A549 (cell line): Measurements from ENCODE around the gene SLC35D3. TPM values are rescaled to one million over a fixed set of nuclear protein-coding genes. Genes with fewer than 3 reads are reported as not detected.

Experiments used
- ATAC-seq, 2 experiments: fragments of 200-7000 bp in 1 of 2; fragments of >200 bp in 1 of 2; cut with Nextera tagmentation in 1 of 2; cut with Tn5 transposase in 1 of 2; 3 replicates each; pipeline versions ENCODE4 v1.8.0 to v1.9.1; 2018 to 2020; ENCODE audit warnings: mild to moderate bottlenecking in 1 of 2, moderate library complexity in 1 of 2
- CTCF ChIA-PET: fragments of 300-600 bp; sonication (Branson Sonifier 250); formaldehyde crosslinking; extraction: SDS; loops from one replicate; lab custom pipeline; 2021; ENCODE audit warnings: antibody characterized with exemption, inconsistent platforms; lab: Yijun Ruan, JAX
- POLR2A ChIA-PET: fragments of 350-600 bp; formaldehyde crosslinking; extraction: SDS; loops from one replicate; lab custom pipeline; 2021; ENCODE audit warnings: antibody characterized with exemption, inconsistent platforms; lab: Yijun Ruan, JAX
- DNase-seq, 2 experiments: peaks; one replicate each; pipeline versions ENCODE4 v3.0.0 to v3.0.0-alpha.2; 2011 to 2016; ENCODE audit warnings: low read depth in 1 of 2, low spot score in 1 of 2
- FAIRE-seq: peaks from 2 replicates; lab custom pipeline; 2011; peaks lifted over from hg19 to GRCh38; lab: Jason Lieb, UNC
- H3K27ac ChIP-seq, 2 experiments: fragments of >200 bp; sonication (Bioruptor Twin); formaldehyde crosslinking; 3 replicates each; pipeline ENCODE4 v1.5.1; 2016 to 2017
- H3K4me1 ChIP-seq: fragments of >200 bp; sonication (Bioruptor Twin); formaldehyde crosslinking; 3 replicates; pipeline ENCODE4 v1.6.1; 2016
- H3K4me2 ChIP-seq: fragments of >200 bp; sonication (Bioruptor Twin); formaldehyde crosslinking; 3 replicates; pipeline ENCODE4 v1.6.1; 2016
- H3K4me3 ChIP-seq: fragments of >200 bp; sonication (Bioruptor Twin); formaldehyde crosslinking; 3 replicates; pipeline ENCODE4 v1.5.1; 2016
- H3K9me3 ChIP-seq: fragments of >200 bp; sonication (Bioruptor Twin); formaldehyde crosslinking; 3 replicates; pipeline ENCODE4 v1.6.1; 2016
- ATOH8 ChIP-seq: fragments of 250-450 bp; sonication (Bioruptor Pico); IDR thresholded peaks from 2 replicates; pipeline ENCODE4 v1.5.0; 2020; ENCODE audit warnings: low read depth, mild to moderate bottlenecking, moderate library complexity
- CEBPB ChIP-seq, 2 experiments: fragments of >200 bp in 1 of 2; sonication (Bioruptor Twin) in 1 of 2; formaldehyde crosslinking in 1 of 2; IDR thresholded peaks; 2 replicates each; pipeline ENCODE4 v1.6.1; 2012 to 2016
- EHF ChIP-seq: fragments of 250-450 bp; sonication (Bioruptor Pico); IDR thresholded peaks from 2 replicates; pipeline ENCODE4 v1.5.0; 2020; ENCODE audit warnings: mild to moderate bottlenecking
- EP300 ChIP-seq, 2 experiments: fragments of >200 bp; sonication (Bioruptor Twin); formaldehyde crosslinking; IDR thresholded peaks; 2 replicates in 1 of 2; 3 replicates in 1 of 2; pipeline ENCODE4 v1.6.1; 2016 to 2017
- FOXS1 ChIP-seq: fragments of 250-450 bp; sonication (Bioruptor Pico); IDR thresholded peaks from 2 replicates; pipeline ENCODE4 v1.5.0; 2020; ENCODE audit warnings: mild to moderate bottlenecking, moderate library complexity
- HEYL ChIP-seq: fragments of 250-450 bp; sonication (Bioruptor Pico); IDR thresholded peaks from 2 replicates; pipeline ENCODE4 v1.8.0; 2021; ENCODE audit warnings: mild to moderate bottlenecking, moderate library complexity
- HOXB5 ChIP-seq: fragments of 250-450 bp; sonication (Bioruptor Pico); IDR thresholded peaks from 2 replicates; pipeline ENCODE4 v1.5.0; 2020; ENCODE audit warnings: mild to moderate bottlenecking, moderate library complexity
- JUNB ChIP-seq: fragments of >200 bp; sonication (Bioruptor Twin); formaldehyde crosslinking; IDR thresholded peaks from 2 replicates; pipeline ENCODE4 v1.6.1; 2016
- KDM1A ChIP-seq: fragments of 200-600 bp; sonication (generic); IDR thresholded peaks from 2 replicates; pipeline ENCODE4 v1.6.1; 2016; ENCODE audit warnings: low read depth, mild to moderate bottlenecking
- MAZ ChIP-seq: fragments of 150-350 bp; IDR thresholded peaks from 2 replicates; pipeline ENCODE4 v1.6.1; 2014; ENCODE audit warnings: antibody characterized with exemption, low read depth, low read length, borderline replicate concordance
- NFE2L2 ChIP-seq: fragments of 150-350 bp; conservative IDR thresholded peaks from 2 replicates; pipeline ENCODE4 v1.6.1; 2014; ENCODE audit warnings: low read length
- PBX3 ChIP-seq: IDR thresholded peaks from 2 replicates; pipeline ENCODE4 v1.6.1; 2012
- POLR2A ChIP-seq: IDR thresholded peaks from 2 replicates; pipeline ENCODE4 v1.6.1; 2012; ENCODE audit warnings: mild to moderate bottlenecking, low read length
- RARB ChIP-seq: fragments of 250-450 bp; sonication (Bioruptor Pico); IDR thresholded peaks from 2 replicates; pipeline ENCODE4 v1.8.0; 2021; ENCODE audit warnings: mild to moderate bottlenecking, moderate library complexity
- RCOR1 ChIP-seq: fragments of 150-350 bp; IDR thresholded peaks from 2 replicates; pipeline ENCODE4 v1.6.1; 2014; ENCODE audit warnings: antibody characterized with exemption, low read length, low read depth
- RNF2 ChIP-seq: fragments of 200-600 bp; sonication (generic); IDR thresholded peaks from 2 replicates; pipeline ENCODE4 v1.6.1; 2016; ENCODE audit warnings: low read depth, mild to moderate bottlenecking, antibody characterized with exemption, moderate library complexity, borderline replicate concordance
- TP53 ChIP-seq: fragments of 250-450 bp; sonication (Bioruptor Pico); IDR thresholded peaks from 2 replicates; pipeline ENCODE4 v1.5.0; 2021; ENCODE audit warnings: mild to moderate bottlenecking, moderate library complexity
- ZFP36 ChIP-seq: fragments of 450-650 bp; IDR thresholded peaks from 2 replicates; pipeline ENCODE4 v1.6.1; 2014; ENCODE audit warnings: borderline replicate concordance; ENCODE audit not compliant: partially characterized antibody
- ZSCAN20 ChIP-seq: fragments of 250-450 bp; sonication (Bioruptor Pico); IDR thresholded peaks from 2 replicates; pipeline ENCODE4 v1.8.0; 2022; ENCODE audit warnings: mild to moderate bottlenecking, moderate library complexity
- WGBS: methylation state at CpG from one replicate; pipeline ENCODE4 v1.1.6; 2017; ENCODE audit errors: missing lambda C conversion rate; 5-methylcytosine and 5-hydroxymethylcytosine counted together
- polyA plus RNA-seq, 4 experiments: library from polyadenylated mRNA; depleted of rRNA in 3 of 4; stranded (reverse); fragments of >200 nt; fragmentation: RNase III in 1 of 4; extraction: RNeasy Plus Mini Kit Qiagen cat#74134 plus additional on column Dnase treatment in 1 of 4; gene quantifications; 2 replicates in 3 of 4; 3 replicates in 1 of 4; pipeline ENCODE4 v1.2.3, GENCODE V29; 2011 to 2017
- TF ChIP-seq, protein P1 (sequence below): fragments of 450-650 bp; IDR thresholded peaks from 2 replicates; pipeline ENCODE4 v1.6.1; 2014; ENCODE audit warnings: antibody characterized with exemption
- TF ChIP-seq, protein P2 (sequence below): IDR thresholded peaks from 2 replicates; pipeline ENCODE4 v1.6.1; 2012; ENCODE audit warnings: low read depth, borderline replicate concordance
- TF ChIP-seq, protein P3 (sequence below): fragments of >200 bp; sonication (Bioruptor Twin); formaldehyde crosslinking; IDR thresholded peaks from 2 replicates; pipeline ENCODE4 v1.6.1; 2016
- TF ChIP-seq, protein P4 (sequence below): fragments of 150-350 bp; IDR thresholded peaks from 2 replicates; pipeline ENCODE4 v1.6.1; 2014; ENCODE audit warnings: low read depth, mild to moderate bottlenecking, low read length

The SLC35D3 gene
- polyA plus RNA-seq, 2 of the 4 experiments (the other 2 are of a cell fraction), result not detected

DNA sequence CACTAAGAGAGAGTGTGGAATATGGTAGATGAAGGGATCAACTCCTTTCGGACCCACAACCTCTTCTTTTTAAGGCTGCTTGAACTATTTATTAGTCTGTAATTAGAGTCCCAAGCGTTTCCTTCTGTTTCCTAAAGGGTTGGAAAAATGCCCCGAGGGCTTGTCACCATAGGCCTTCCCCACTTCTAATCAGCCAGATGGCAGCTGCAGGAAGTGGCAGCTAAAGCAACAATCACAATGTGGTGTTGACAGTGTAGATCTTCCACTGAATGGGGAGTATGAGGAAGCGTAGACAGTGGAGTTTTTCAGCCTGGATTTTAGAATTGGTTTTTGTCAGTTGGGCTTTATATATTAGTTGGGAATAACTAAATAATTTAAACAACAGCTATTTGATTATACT, 40.6 kb downstream of the SLC35D3 start:
- TF ChIP-seq, protein P1, sequence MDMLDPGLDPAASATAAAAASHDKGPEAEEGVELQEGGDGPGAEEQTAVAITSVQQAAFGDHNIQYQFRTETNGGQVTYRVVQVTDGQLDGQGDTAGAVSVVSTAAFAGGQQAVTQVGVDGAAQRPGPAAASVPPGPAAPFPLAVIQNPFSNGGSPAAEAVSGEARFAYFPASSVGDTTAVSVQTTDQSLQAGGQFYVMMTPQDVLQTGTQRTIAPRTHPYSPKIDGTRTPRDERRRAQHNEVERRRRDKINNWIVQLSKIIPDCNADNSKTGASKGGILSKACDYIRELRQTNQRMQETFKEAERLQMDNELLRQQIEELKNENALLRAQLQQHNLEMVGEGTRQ, result no peak
- TF ChIP-seq EP300 (IDR thresholded peaks at IDR 0.05) (no peak), NFE2L2 (no peak), HOXB5 (CRISPR knock-in tag) (no peak), RARB (no peak), KDM1A (no peak), CEBPB (IDR thresholded peaks at IDR 0.05) (no peak), RNF2 (no peak), HEYL (CRISPR knock-in tag) (no peak), JUNB (no peak), RCOR1 (no peak), ATOH8 (CRISPR knock-in tag) (no peak), EHF (CRISPR knock-in tag) (no peak), TP53 (CRISPR knock-in tag) (no peak), PBX3 (no peak)
- TF ChIP-seq, protein P2, sequence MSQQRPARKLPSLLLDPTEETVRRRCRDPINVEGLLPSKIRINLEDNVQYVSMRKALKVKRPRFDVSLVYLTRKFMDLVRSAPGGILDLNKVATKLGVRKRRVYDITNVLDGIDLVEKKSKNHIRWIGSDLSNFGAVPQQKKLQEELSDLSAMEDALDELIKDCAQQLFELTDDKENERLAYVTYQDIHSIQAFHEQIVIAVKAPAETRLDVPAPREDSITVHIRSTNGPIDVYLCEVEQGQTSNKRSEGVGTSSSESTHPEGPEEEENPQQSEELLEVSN, result no peak
- TF ChIP-seq, protein P3, sequence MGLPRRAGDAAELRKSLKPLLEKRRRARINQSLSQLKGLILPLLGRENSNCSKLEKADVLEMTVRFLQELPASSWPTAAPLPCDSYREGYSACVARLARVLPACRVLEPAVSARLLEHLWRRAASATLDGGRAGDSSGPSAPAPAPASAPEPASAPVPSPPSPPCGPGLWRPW, result no peak
- no peak overlapping the region for H3K4me2 ChIP-seq
- no peak overlapping the region for H3K27ac ChIP-seq
- ATAC-seq (no peak), DNase-seq (no peak), FAIRE-seq (no peak)
- ChIA-PET POLR2A (no interaction called here), CTCF (no interaction called here)
- no peaks in the 10 kb centered on the region for H3K4me1 ChIP-seq
- H3K9me3 ChIP-seq, result no peaks in the 10 kb centered on the region
- WGBS, result 55% methylated on average over 4 of the region's 4 CpGs
- no peak overlapping the region for H3K4me3 ChIP-seq

GRCh38 chr6:136963259-136963658, 41.2 kb downstream of the SLC35D3 start:
- no peak for FAIRE-seq
- no peak for ATAC-seq
- ChIA-PET CTCF (interaction anchor here (0.7 to 1.0 kb wide), 2 partner anchors 13 to 50 kb away, joined by 3 to 5 read pairs; no protein-coding TSS in a partner anchor), POLR2A (no interaction called here)
- TF ChIP-seq ZSCAN20 (CRISPR knock-in tag) (no peak), POLR2A (no peak), ZFP36 (no peak), MAZ (no peak), FOXS1 (CRISPR knock-in tag) (no peak)
- TF ChIP-seq, protein P4, sequence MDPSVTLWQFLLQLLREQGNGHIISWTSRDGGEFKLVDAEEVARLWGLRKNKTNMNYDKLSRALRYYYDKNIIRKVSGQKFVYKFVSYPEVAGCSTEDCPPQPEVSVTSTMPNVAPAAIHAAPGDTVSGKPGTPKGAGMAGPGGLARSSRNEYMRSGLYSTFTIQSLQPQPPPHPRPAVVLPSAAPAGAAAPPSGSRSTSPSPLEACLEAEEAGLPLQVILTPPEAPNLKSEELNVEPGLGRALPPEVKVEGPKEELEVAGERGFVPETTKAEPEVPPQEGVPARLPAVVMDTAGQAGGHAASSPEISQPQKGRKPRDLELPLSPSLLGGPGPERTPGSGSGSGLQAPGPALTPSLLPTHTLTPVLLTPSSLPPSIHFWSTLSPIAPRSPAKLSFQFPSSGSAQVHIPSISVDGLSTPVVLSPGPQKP, result no peak
- TF ChIP-seq, all 56 proteins: peak for 0
- Histone ChIP-seq H3K4me3 (no peak overlapping the region), H3K9me3 (no peaks in the 10 kb centered on the region), H3K27ac (no peak overlapping the region), H3K4me1 (no peaks in the 10 kb centered on the region), H3K4me2 (no peak overlapping the region)
- WGBS, result 54% methylated on average over 2 of the region's 2 CpGs
- no peak for DNase-seq
